A673 (cell line): ENCODE data around the gene SPECC1.

Experiments used
- EZH2 ChIP-seq: fragments of 200-600 bp; sonication (generic); IDR thresholded peaks from 2 replicates; pipeline ENCODE4 v1.6.1; 2017; ENCODE audit warnings: borderline replicate concordance, low read depth, mild to moderate bottlenecking, mixed read lengths, antibody characterized with exemption, low read length; ENCODE audit not compliant: poor library complexity, severe bottlenecking
- TF ChIP-seq, protein P1 (sequence below): fragments of 300-800, 200-600 bp; sonication (generic); conservative IDR thresholded peaks from 2 replicates; pipeline ENCODE4 v1.5.1; 2017; ENCODE audit warnings: low read depth, mild to moderate bottlenecking, antibody characterized with exemption, low read length, moderate library complexity, mixed read lengths

DNA sequence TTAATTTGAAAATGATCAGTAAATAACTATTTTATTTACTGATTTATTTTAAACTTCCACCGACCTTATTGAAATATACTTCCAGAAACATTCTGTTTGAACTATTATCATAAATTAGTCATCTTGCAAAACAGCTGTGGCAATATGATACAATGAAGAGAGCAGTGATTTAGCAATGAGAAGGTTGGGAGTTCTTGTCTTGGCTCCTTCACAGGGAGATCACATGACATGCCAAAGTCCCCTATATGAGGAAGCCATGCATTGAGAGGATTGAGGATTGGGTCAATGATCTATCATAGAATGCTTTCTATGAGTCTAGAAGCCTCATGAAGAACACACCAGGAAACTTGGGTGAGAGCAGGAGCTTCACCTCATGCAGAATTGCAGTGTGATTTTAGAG lies 235.5 kb downstream of the SPECC1 start:
- TF ChIP-seq EZH2 = no peak
- TF ChIP-seq, protein P1, sequence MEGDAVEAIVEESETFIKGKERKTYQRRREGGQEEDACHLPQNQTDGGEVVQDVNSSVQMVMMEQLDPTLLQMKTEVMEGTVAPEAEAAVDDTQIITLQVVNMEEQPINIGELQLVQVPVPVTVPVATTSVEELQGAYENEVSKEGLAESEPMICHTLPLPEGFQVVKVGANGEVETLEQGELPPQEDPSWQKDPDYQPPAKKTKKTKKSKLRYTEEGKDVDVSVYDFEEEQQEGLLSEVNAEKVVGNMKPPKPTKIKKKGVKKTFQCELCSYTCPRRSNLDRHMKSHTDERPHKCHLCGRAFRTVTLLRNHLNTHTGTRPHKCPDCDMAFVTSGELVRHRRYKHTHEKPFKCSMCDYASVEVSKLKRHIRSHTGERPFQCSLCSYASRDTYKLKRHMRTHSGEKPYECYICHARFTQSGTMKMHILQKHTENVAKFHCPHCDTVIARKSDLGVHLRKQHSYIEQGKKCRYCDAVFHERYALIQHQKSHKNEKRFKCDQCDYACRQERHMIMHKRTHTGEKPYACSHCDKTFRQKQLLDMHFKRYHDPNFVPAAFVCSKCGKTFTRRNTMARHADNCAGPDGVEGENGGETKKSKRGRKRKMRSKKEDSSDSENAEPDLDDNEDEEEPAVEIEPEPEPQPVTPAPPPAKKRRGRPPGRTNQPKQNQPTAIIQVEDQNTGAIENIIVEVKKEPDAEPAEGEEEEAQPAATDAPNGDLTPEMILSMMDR = no peak
